Smooth muscle cell (in vitro differentiated cells): ENCODE results near the gene KIAA1217. TPM values are rescaled to one million over a fixed set of nuclear protein-coding genes. Genes with fewer than 3 reads are reported as not detected.

Source experiments
- DNase-seq: peaks from one replicate; lab custom pipeline; 2025; ENCODE audit not compliant: unreplicated experiment; lab: John Stamatoyannopoulos, UW
- H2AFZ ChIP-seq: fragments of 200-600 bp; sonication (generic); 2 replicates; pipeline ENCODE4 v1.6.0; 2016; ENCODE audit warnings: antibody characterized with exemption, low read depth, mild to moderate bottlenecking
- H3F3A ChIP-seq: fragments of 200-600 bp; sonication (generic); 2 replicates; pipeline ENCODE4 v1.6.0; 2017; ENCODE audit warnings: antibody characterized with exemption, low read depth
- H3K27ac ChIP-seq: fragments of 200-600 bp; sonication (generic); 2 replicates; pipeline ENCODE4 v1.5.1; 2016; ENCODE audit warnings: low read depth, mild to moderate bottlenecking
- H3K27me3 ChIP-seq: fragments of 200-600 bp; sonication (generic); 2 replicates; pipeline ENCODE4 v1.6.1; 2016; ENCODE audit warnings: low read depth, mild to moderate bottlenecking
- H3K36me3 ChIP-seq: fragments of 200-600 bp; sonication (generic); 2 replicates; pipeline ENCODE4 v1.5.1; 2016; ENCODE audit warnings: low read depth
- H3K4me1 ChIP-seq: fragments of 200-600 bp; sonication (generic); 2 replicates; pipeline ENCODE4 v1.5.1; 2016; ENCODE audit warnings: low read depth
- H3K4me2 ChIP-seq: fragments of 200-600 bp; sonication (generic); 2 replicates; pipeline ENCODE4 v1.6.0; 2016; ENCODE audit warnings: mild to moderate bottlenecking
- H3K4me3 ChIP-seq: fragments of 200-600 bp; sonication (generic); 2 replicates; pipeline ENCODE4 v1.5.1; 2016; ENCODE audit warnings: mild to moderate bottlenecking
- H3K79me2 ChIP-seq: fragments of 200-600 bp; sonication (generic); 2 replicates; pipeline ENCODE4 v1.6.0; 2016; ENCODE audit warnings: low read depth, mild to moderate bottlenecking
- H3K9ac ChIP-seq: fragments of 200-600 bp; sonication (generic); 2 replicates; pipeline ENCODE4 v1.6.0; 2016; ENCODE audit warnings: low read depth
- H3K9me3 ChIP-seq: fragments of 200-600 bp; sonication (generic); replicated peaks from 2 replicates; pipeline ENCODE4 v1.5.1; 2016; ENCODE audit warnings: low read depth
- H4K20me1 ChIP-seq: fragments of 200-600 bp; sonication (generic); 2 replicates; pipeline ENCODE4 v1.6.0; 2016; ENCODE audit warnings: low read depth
- CTCF ChIP-seq: fragments of 200-600 bp; sonication (generic); IDR thresholded peaks from 2 replicates; pipeline ENCODE4 v1.5.1; 2017; ENCODE audit warnings: borderline replicate concordance, mild to moderate bottlenecking, antibody characterized with exemption; ENCODE audit not compliant: insufficient read depth, poor library complexity, severe bottlenecking
- WGBS: methylation state at CpG from one replicate; pipeline ENCODE4 v1.1.7; 2016; ENCODE audit warnings: low lambda C conversion rate; 5-methylcytosine and 5-hydroxymethylcytosine counted together
- polyA plus RNA-seq: library from polyadenylated mRNA; unstranded; fragments of >200 nt; fragmentation: Nextera tagmentation; extraction: Ambion mirVana; gene quantifications from 2 replicates; pipeline ENCODE4 v1.2.1, GENCODE V29; 2016
- total RNA-seq: library from RNA; depleted of rRNA; stranded (reverse); fragments of >200 nt; gene quantifications from 2 replicates; pipeline ENCODE4 v1.2.3, GENCODE V29; 2014

KIAA1217 gene
- total and polyA plus RNA-seq, 2 experiments from 2014 or later = 43.3 to 68.8 TPM

GRCh38 chr10:24168258-24169170, 40.4 kb upstream of the KIAA1217 start:
- WGBS = 67% methylated on average over 5 of the region's 5 CpGs
- no peak overlapping the region for H2AFZ ChIP-seq

DNA sequence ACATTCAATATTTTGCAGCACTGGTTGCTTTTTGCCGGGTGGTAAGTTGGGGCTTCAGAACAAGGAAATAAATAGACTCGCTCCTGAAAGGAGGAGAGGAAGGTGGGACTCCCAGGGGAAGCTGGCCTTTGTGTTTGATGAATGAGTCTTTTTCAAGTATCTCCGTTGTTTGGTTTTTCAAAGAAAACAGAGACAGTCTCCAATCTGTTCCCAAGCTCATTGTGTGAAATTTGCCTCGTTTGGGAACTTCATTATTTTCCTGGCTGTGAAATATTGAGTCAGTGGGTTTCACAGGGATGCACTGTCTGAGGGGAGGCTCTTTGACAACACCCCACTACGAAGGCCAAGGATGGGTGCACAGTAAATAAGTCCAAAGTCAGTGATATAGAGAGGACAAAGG, 38.7 kb upstream of the KIAA1217 start:
- Histone ChIP-seq H3K4me3 (no peak overlapping the region), H3F3A (no peaks in the 10 kb centered on the region), H3K27me3 (no peaks in the 10 kb centered on the region), H3K27ac (no peak overlapping the region), H2AFZ (no peak overlapping the region), H3K9ac (no peak overlapping the region), H3K9me3 (no peaks in the 10 kb centered on the region), H3K79me2 (no peaks in the 10 kb centered on the region), H3K4me2 (no peak overlapping the region), H3K36me3 (no peaks in the 10 kb centered on the region), H3K4me1 (no peaks in the 10 kb centered on the region), H4K20me1 (no peaks in the 10 kb centered on the region)
- DNase-seq = no peak
- WGBS = 86% methylated on average over 5 of the region's 5 CpGs
- no peak for TF ChIP-seq CTCF

More at GRCh38 chr10:24168258-24169170, 40.4 kb upstream of the KIAA1217 start:
- no peak overlapping the region for H3K9ac ChIP-seq
- H3K4me3 ChIP-seq = no peak overlapping the region
- no peaks in the 10 kb centered on the region for H3K36me3 ChIP-seq
- H3K9me3 ChIP-seq = no peaks in the 10 kb centered on the region
- no peaks in the 10 kb centered on the region for H3K27me3 ChIP-seq
- no peaks in the 10 kb centered on the region for H3K4me1 ChIP-seq
- no peaks in the 10 kb centered on the region for H3F3A ChIP-seq
- TF ChIP-seq CTCF = no peak
- no peak overlapping the region for H3K27ac ChIP-seq
- H4K20me1 ChIP-seq = no peaks in the 10 kb centered on the region
- no peak for DNase-seq
- no peaks in the 10 kb centered on the region for H3K79me2 ChIP-seq
- no peak overlapping the region for H3K4me2 ChIP-seq

DNA sequence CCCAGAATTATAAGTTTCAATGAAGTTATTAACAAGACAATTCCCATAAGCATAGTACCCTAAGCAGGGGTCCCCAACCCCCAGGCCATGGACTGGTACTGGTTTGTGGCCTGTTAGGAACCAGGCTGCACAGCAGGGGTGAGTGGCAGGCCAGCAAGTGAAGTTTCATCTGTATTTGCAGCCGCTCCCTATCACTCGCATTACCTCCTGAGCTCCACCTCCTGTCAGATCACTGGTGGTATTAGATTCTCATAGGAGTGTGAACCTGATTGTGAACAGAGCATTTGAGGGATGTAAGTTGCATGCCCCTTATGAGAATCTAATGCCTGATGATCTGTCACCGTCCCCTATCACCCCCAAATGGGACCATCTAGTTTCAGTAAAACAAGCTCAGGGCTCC, 36.0 kb upstream of the KIAA1217 start:
- TF ChIP-seq CTCF = no peak
- DNase-seq = no peak
- no peaks in the 10 kb centered on the region for H3K79me2 ChIP-seq
- H3K36me3 ChIP-seq = no peaks in the 10 kb centered on the region
- H3K9ac ChIP-seq = no peak overlapping the region
- no peak overlapping the region for H2AFZ ChIP-seq
- no peaks in the 10 kb centered on the region for H4K20me1 ChIP-seq
- H3K4me3 ChIP-seq = no peak overlapping the region
- H3F3A ChIP-seq = no peaks in the 10 kb centered on the region
- H3K4me1 ChIP-seq = no peaks in the 10 kb centered on the region
- no peaks in the 10 kb centered on the region for H3K27me3 ChIP-seq
- no peak overlapping the region for H3K4me2 ChIP-seq
- WGBS = 97% methylated on average over 3 of the region's 3 CpGs
- H3K27ac ChIP-seq = no peak overlapping the region
- H3K9me3 ChIP-seq = no peaks in the 10 kb centered on the region
